ENCODE measurements around the gene KSR2.

DNA sequence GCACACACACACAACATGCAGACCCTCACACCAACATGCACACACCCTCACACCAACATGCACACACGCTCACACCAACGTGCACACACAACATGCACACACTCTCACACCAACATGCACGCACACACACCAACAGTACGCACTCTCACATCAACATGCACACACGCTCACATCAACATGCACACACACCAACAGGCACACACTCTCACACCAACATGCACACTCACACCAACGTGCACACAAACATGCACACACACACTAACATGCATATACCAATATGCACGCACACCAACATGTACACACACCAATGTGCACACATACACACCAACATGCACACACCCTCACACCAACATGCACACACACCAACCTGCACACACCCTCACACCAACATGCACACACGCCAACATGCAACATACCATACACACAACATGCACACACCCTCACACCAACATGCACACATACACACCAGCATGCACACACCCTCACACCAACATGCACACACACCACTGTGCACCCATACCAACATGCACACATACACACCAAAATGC is 175.8 kb downstream of the KSR2 start:
- TF ChIP-seq POLR2A (IDR thresholded peaks at IDR 0.05; ENCODE audit: low read length) (no peak), GATA1 (IDR thresholded peaks at IDR 0.05; ENCODE audit: low read depth, low read length) (no peak)

Measured in erythroblast (primary cell).